HEK293 (cell line): Measurements from ENCODE around the gene NLRC4.

Experiments
- CTCF ChIA-PET: fragments of 350-600 bp; formaldehyde crosslinking; extraction: SDS; loops from one replicate; lab custom pipeline; 2021; ENCODE audit warnings: antibody characterized with exemption; lab: Yijun Ruan, JAX
- POLR2A ChIA-PET: fragments of 300-600 bp; formaldehyde crosslinking; extraction: SDS; loops from one replicate; lab custom pipeline; 2020; ENCODE audit warnings: antibody characterized with exemption, inconsistent platforms; lab: Yijun Ruan, JAX
- H3K27ac ChIP-seq: fragments of 200-500 bp; sonication (Bioruptor generic); 2 replicates; pipeline ENCODE4 v1.5.1; 2014; ENCODE audit warnings: low read depth, low read length, control low read depth, inconsistent platforms; ENCODE audit errors: extremely low read depth
- H3K36me3 ChIP-seq, 2 experiments: fragments of 200-500 bp in 1 of 2; sonication (Bioruptor generic) in 1 of 2; 1 replicate in 1 of 2; 2 replicates in 1 of 2; pipeline ENCODE4 v1.5.1; 2014 to 2017; ENCODE audit warnings: inconsistent platforms in 2 of 2, low read length in 2 of 2; ENCODE audit not compliant: control insufficient read depth in 2 of 2, insufficient read depth in 1 of 2
- H3K4me1 ChIP-seq: fragments of 200-500 bp; sonication (Bioruptor generic); 2 replicates; pipeline ENCODE4 v1.5.1; 2014; ENCODE audit warnings: mild to moderate bottlenecking, low read length, inconsistent platforms; ENCODE audit not compliant: control insufficient read depth, insufficient read depth
- H3K4me3 ChIP-seq: 2 replicates; pipeline ENCODE4 v1.5.1; 2011; ENCODE audit warnings: low read depth, mild to moderate bottlenecking, control low read depth, low read length, moderate library complexity
- H3K9me3 ChIP-seq: fragments of 200-500 bp; sonication (Bioruptor generic); 2 replicates; pipeline ENCODE4 v1.5.1; 2014; ENCODE audit warnings: low read depth, low read length, inconsistent platforms; ENCODE audit not compliant: control insufficient read depth, insufficient read depth
- HOXC10 ChIP-seq: sonication (generic); formaldehyde crosslinking; IDR thresholded peaks from 2 replicates; pipeline ENCODE4 v1.8.1; 2023; ENCODE audit warnings: mild to moderate bottlenecking, missing genetic modification reagents
- ZNF155 ChIP-seq: fragments of 450-650 bp; formaldehyde crosslinking; IDR thresholded peaks from 2 replicates; pipeline ENCODE4 v1.5.1; 2016; ENCODE audit warnings: missing biosample characterization, missing genetic modification characterization
- ZNF184 ChIP-seq: fragments of 450-650 bp; IDR thresholded peaks from 2 replicates; pipeline ENCODE4 v1.5.1; 2018; ENCODE audit warnings: missing biosample characterization, mild to moderate bottlenecking, missing genetic modification characterization
- ZNF335 ChIP-seq: fragments of 450-650 bp; formaldehyde crosslinking; conservative IDR thresholded peaks from 2 replicates; pipeline ENCODE4 v1.5.1; 2016; ENCODE audit warnings: missing biosample characterization, missing genetic modification characterization
- ZNF664 ChIP-seq: fragments of 450-650 bp; formaldehyde crosslinking; IDR thresholded peaks from 2 replicates; pipeline ENCODE4 v1.5.1; 2016; ENCODE audit warnings: missing biosample characterization, missing genetic modification characterization
- ZNF692 ChIP-seq: fragments of 450-650 bp; formaldehyde crosslinking; IDR thresholded peaks from 2 replicates; pipeline ENCODE4 v1.5.1; 2016; ENCODE audit warnings: missing biosample characterization, missing genetic modification characterization
- TF ChIP-seq, protein P1 (sequence below): fragments of 450-650 bp; formaldehyde crosslinking; IDR thresholded peaks from 2 replicates; pipeline ENCODE4 v1.5.1; 2017; ENCODE audit warnings: missing biosample characterization, missing genetic modification characterization
- TF ChIP-seq, protein P2 (sequence below): fragments of 450-650 bp; formaldehyde crosslinking; IDR thresholded peaks from 2 replicates; pipeline ENCODE4 v1.5.1; 2016; ENCODE audit warnings: missing biosample characterization, missing genetic modification characterization, low read depth

NLRC4 gene

GRCh38 chr2:32290000-32290339, 25.3 kb upstream of the NLRC4 start:
- Histone ChIP-seq H3K27ac (no peak overlapping the region), H3K9me3 (no peaks in the 10 kb centered on the region), H3K4me1 (0 out of 2 replicates have a peak, but pooled peaks cover 7% of the 10 kb centered on the region), H3K4me3 (no peak overlapping the region), H3K36me3 (peaks cover 17 to 25% of the 10 kb centered on the region in 2 experiments)
- TF ChIP-seq, protein P1, sequence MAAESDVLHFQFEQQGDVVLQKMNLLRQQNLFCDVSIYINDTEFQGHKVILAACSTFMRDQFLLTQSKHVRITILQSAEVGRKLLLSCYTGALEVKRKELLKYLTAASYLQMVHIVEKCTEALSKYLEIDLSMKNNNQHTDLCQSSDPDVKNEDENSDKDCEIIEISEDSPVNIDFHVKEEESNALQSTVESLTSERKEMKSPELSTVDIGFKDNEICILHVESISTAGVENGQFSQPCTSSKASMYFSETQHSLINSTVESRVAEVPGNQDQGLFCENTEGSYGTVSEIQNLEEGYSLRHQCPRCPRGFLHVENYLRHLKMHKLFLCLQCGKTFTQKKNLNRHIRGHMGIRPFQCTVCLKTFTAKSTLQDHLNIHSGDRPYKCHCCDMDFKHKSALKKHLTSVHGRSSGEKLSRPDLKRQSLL (tag by site-specific recombination): no peak
- TF ChIP-seq, protein P2, sequence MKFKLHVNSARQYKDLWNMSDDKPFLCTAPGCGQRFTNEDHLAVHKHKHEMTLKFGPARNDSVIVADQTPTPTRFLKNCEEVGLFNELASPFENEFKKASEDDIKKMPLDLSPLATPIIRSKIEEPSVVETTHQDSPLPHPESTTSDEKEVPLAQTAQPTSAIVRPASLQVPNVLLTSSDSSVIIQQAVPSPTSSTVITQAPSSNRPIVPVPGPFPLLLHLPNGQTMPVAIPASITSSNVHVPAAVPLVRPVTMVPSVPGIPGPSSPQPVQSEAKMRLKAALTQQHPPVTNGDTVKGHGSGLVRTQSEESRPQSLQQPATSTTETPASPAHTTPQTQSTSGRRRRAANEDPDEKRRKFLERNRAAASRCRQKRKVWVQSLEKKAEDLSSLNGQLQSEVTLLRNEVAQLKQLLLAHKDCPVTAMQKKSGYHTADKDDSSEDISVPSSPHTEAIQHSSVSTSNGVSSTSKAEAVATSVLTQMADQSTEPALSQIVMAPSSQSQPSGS (tag by site-specific recombination): peak; percentile 28; the same call in 1 of the 2 replicates
- ChIA-PET CTCF (no interaction called here), POLR2A (interaction anchor here (0.8 kb wide), 1 partner anchor 11 kb away, joined by 3 read pairs; no protein-coding TSS in a partner anchor)

DNA sequence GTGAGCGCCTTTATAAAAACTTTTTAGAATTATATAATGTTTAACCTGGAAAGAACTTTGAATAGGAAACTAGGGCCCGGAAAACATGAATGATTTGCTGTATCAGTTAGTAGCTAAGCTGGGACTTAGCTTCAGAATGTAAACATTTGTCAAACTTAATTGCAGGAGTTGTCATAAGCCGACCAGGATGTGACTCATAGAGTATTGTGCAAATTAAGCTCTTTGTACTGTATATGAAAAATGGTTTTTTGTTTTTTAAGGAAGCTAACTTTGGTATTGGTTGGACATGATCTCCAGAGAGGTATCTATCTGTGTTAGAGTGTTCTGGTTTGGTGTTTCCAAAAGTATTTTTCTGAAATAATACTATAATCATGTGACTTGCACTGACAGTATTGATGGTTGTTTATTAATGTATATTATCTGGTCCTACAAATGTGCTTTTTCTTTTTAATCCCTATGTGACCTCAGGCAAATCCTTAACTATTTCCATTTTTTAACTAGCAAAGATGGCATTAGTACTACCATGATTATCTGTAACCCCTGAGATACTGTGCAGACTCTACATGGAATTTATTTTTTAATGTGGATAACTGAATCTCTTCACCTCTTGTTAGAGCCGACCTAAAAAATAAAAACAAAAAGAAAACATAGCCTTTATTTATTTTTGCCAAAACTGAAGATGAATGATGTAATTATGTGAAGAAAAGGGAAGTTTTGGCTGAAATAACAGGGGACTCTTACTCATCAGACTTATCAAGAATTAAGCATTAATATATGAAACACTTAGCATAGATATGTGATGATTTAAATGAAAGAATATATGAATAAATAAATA, 24.7 kb upstream of the NLRC4 start:
- CTCF ChIA-PET: no interaction called here

GRCh38 chr2:32284321-32284720, 19.6 kb upstream of the NLRC4 start:
- peaks cover 40 to 41% of the 10 kb centered on the region in 2 experiments for H3K36me3 ChIP-seq
- no peak overlapping the region for H3K27ac ChIP-seq
- TF ChIP-seq HOXC10 (CRISPR knock-in tag): no peak
- peak; percentile 91 for TF ChIP-seq ZNF184 (tag by site-specific recombination)
- H3K4me1 ChIP-seq: 0 out of 2 replicates have a peak, but pooled peaks cover 7% of the 10 kb centered on the region
- H3K9me3 ChIP-seq: no peaks in the 10 kb centered on the region
- no peak overlapping the region for H3K4me3 ChIP-seq
- ChIA-PET CTCF (no interaction called here), POLR2A (no interaction called here)

More for the DNA sequence above, 24.7 kb upstream of the NLRC4 start:
- Histone ChIP-seq H3K4me1 (0 out of 2 replicates have a peak, but pooled peaks cover 7% of the 10 kb centered on the region), H3K36me3 (peaks cover 16 to 30% of the 10 kb centered on the region in 2 experiments), H3K9me3 (no peaks in the 10 kb centered on the region), H3K4me3 (no peak overlapping the region), H3K27ac (no peak overlapping the region)
- POLR2A ChIA-PET: no interaction called here
- TF ChIP-seq ZNF664 (tag by site-specific recombination) (peak; percentile 92), ZNF155 (tag by site-specific recombination) (no peak)

- TF ChIP-seq ZNF692 (tag by site-specific recombination) (no peak), ZNF335 (tag by site-specific recombination) (peak; percentile 8)
- Histone ChIP-seq H3K36me3 (peaks cover 26 to 29% of the 10 kb centered on the region in 2 experiments), H3K4me1 (peaks cover 4% of the 10 kb centered on the region; the same call in 1 of the 2 replicates), H3K27ac (peak overlapping the region; percentile 72), H3K9me3 (no peaks in the 10 kb centered on the region), H3K4me3 (peak overlapping the region; percentile 93)
- POLR2A ChIA-PET: interaction anchor here (0.7 to 1.1 kb wide), 3 partner anchors 9 to 113 kb away, joined by 3 to 4 read pairs (median 3); partner anchors contain the start of gene SLC30A6
- CTCF ChIA-PET: no interaction called here
Observed at GRCh38 chr2:32278478-32278853, 13.8 kb upstream of the NLRC4 start.
